Stimulated activated naive CD8-positive, alpha-beta T cell treated with anti-CD3 and anti-CD28 coated beads, Interleukin-15, Interleukin-2, amounts not matched to agents 100 ng/mL and 50 ng/mL, for 24 hours (primary cell): ENCODE measurements around the gene CREB3.

Experiments
- H3K27ac Mint-ChIP-seq: one replicate; pipeline ENCODE4 v1.8.0; 2021; ENCODE audit warnings: mild to moderate bottlenecking, mixed read lengths
- H3K27me3 Mint-ChIP-seq: one replicate; pipeline ENCODE4 v1.8.0; 2021; ENCODE audit warnings: mixed read lengths
- H3K36me3 Mint-ChIP-seq: one replicate; pipeline ENCODE4 v1.8.0; 2021; ENCODE audit warnings: low read depth, mixed read lengths
- H3K4me1 Mint-ChIP-seq: one replicate; pipeline ENCODE4 v1.8.0; 2021; ENCODE audit warnings: low read depth, mixed read lengths
- H3K4me3 Mint-ChIP-seq: one replicate; pipeline ENCODE4 v1.8.0; 2021; ENCODE audit warnings: mild to moderate bottlenecking, mixed read lengths
- H3K9me3 Mint-ChIP-seq: one replicate; pipeline ENCODE4 v1.8.0; 2021; ENCODE audit warnings: mixed read lengths

Gene CREB3

DNA sequence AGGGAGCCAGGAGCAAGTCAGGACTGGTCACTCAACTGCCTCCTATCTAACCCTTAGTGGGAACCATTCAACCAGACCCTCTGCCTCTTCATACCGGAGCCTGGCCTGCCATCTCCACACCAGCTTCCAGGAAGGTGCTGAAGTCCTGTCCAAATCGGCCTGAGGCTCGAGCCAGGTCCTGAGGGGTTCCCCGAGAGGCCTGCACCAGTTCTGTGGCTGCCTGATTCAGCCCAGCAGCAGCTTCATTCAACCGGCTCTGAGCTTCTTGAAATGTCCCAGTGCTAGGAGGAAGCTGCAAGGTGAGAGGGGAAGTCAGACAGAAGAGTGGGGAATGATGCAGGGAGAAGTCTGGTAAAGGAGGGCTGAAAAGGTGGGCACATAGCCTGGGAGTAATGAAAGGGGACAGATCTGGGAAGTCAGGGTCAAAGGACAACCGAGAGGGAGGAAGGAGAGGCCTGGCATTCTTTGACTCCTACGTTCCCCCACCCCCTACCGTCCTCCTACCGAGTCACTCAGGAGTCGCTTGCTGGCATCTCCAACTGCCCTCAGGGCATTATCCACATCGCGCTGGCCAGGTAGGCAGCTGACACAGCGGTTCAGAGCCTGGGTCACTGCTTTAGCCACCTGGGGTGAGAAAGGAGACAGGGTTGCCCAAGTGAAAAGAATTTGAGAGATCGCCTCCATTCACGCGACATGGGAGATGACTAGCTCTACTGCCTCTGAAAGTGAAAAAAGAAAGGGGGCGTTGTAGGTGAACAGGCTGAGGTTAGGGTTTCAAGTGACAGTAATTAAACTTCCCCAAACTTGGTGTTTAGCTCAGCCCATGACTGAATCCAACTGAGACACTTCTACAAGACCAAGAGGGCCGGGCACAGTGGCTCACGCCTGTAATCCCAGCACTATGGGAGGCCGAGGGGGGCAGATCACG, 20.7 kb upstream of the CREB3 start:
- no peaks in the 10 kb centered on the region for H3K27me3 Mint-ChIP-seq
- no peak overlapping the region for H3K27ac Mint-ChIP-seq
- H3K36me3 Mint-ChIP-seq = peaks cover 84% of the 10 kb centered on the region
- H3K4me1 Mint-ChIP-seq = no peaks in the 10 kb centered on the region
- no peaks in the 10 kb centered on the region for H3K9me3 Mint-ChIP-seq
- H3K4me3 Mint-ChIP-seq = no peak overlapping the region

DNA sequence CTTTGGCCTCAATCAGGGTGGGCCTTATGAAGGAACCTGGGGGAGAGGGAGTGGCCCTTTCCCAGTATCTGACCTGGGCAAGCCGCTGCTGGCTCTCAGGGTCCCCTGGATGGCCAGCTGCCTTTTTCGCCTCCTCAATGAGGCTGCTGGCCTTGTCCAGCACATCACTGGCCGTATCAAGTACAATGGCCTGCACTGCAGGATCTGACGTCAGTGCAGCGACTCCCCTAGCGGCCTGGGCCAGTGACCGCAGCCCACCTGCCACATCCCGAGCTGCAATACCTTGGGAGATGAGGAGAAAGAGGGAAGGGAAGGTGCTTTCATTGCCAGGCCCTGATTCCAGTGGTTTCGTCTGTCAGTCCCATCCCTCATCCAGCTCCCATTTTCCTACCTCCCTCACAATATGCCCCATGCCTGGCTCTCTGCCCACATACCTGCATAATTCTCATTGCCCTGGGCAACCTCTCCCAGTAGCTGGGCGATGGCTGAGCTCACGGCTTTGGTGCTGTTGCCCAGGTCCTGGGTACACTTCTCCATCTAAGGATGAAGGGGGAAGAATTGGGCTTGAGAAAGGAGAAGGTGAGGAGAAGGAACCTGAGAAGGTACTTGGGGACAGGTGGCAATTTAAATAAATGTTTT, 19.6 kb upstream of the CREB3 start:
- peaks cover 83% of the 10 kb centered on the region for H3K36me3 Mint-ChIP-seq
- H3K4me1 Mint-ChIP-seq = no peaks in the 10 kb centered on the region
- H3K27ac Mint-ChIP-seq = no peak overlapping the region
- no peak overlapping the region for H3K4me3 Mint-ChIP-seq
- H3K27me3 Mint-ChIP-seq = no peaks in the 10 kb centered on the region
- no peaks in the 10 kb centered on the region for H3K9me3 Mint-ChIP-seq

DNA sequence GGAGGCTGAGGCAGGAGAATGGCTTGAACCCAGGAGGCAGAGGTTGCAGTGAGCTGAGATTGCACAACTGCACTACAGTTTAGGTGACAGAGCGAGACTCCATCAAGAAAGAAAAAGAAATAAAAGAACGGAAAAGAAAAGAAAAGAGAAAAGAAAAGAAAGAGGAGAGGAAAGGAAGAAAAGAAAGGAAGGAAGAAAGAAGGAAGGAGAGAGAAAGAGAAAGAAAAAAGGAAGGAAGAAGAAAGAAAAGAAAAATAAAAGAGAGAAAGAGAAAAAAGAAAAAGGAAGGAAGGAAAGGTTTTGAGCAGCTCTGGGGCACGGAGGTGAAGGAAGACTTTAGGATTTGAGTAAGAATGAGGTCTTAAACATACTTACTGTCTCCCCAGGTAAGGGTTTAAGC, 18.9 kb upstream of the CREB3 start:
- Mint-ChIP-seq H3K4me3 (no peak overlapping the region), H3K27ac (peak overlapping the region; percentile 31), H3K9me3 (no peaks in the 10 kb centered on the region), H3K27me3 (no peaks in the 10 kb centered on the region), H3K36me3 (peaks cover 83% of the 10 kb centered on the region), H3K4me1 (no peaks in the 10 kb centered on the region)

DNA sequence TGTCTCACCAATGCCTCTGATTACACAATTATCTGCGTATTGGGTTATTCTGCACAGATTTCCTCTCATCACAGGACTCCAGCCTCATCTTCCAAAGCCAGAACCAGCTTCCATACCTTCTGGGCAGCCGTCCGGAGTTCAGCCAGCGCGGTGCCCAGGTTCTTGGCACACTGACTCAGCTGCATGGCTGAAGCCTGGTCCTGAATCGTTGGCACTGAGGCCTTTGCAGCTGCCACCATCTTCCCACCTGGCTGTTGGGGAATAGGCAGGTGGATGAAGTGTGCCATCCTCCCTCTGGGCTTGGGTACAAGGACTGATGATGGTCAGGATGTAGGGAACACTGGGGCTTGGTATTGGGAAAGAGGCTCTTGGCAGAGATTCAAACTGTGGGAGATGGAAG, 18.3 kb upstream of the CREB3 start:
- Mint-ChIP-seq H3K4me1 (no peaks in the 10 kb centered on the region), H3K4me3 (no peak overlapping the region), H3K36me3 (peaks cover 81% of the 10 kb centered on the region), H3K27ac (no peak overlapping the region), H3K27me3 (no peaks in the 10 kb centered on the region), H3K9me3 (no peaks in the 10 kb centered on the region)

DNA sequence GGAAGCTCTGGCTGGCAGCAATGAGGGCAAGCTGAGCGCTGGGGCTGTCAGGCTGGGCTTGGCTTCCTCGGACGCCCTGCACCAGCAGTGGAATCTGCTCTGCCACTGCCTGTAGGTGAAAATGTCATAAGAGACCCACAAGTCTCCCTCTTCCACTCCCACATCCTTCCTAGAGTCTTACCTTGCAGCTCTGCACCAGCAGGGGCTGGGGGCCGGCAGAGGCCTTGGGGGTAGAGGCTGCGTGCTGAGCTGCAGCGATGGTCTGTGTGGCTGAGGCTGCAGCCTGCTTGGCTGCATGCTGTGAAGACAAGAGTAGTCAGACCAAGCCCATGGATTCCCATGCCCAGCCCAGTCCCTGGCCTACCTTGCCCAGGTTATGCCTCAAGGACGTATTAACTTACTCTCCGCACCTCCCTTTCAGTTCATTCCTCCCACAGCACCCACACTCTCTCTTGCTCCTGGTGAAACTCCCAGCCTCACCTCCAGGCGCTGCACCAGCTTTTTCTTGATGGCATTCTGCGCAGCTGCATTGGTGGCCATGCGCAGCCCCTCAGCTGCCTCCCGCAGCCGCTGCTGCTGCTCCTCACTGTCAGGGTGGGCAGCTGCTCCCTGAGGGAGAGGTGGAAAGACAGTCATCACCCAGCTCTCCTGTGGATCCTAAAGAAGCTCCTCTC, 17.8 kb upstream of the CREB3 start:
- Mint-ChIP-seq H3K9me3 (no peaks in the 10 kb centered on the region), H3K27me3 (no peaks in the 10 kb centered on the region), H3K36me3 (peaks cover 84% of the 10 kb centered on the region), H3K4me1 (no peaks in the 10 kb centered on the region), H3K27ac (no peak overlapping the region), H3K4me3 (no peak overlapping the region)

DNA sequence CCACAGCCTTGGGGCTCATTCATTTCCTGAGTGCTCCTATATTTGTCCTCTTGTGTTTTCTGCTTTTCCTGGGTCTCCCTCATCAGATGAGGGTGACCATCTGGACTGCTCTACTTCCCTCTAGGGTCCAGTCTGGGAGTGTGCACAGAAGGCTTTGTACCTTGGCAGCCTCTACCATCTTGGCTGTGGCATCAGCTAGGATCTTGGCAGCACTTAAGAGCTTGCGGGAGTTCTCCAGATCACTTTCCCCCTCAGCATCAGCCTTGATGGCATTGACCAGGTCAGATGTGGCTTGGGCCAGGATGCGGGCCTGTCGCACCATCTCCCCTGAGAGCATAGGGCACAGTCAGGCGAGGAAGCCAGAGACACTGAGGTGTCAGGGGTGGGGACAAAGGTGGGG, 16.2 kb upstream of the CREB3 start:
- Mint-ChIP-seq H3K4me1 (no peaks in the 10 kb centered on the region), H3K27me3 (no peaks in the 10 kb centered on the region), H3K27ac (no peak overlapping the region), H3K36me3 (peaks cover 86% of the 10 kb centered on the region), H3K4me3 (no peak overlapping the region), H3K9me3 (no peaks in the 10 kb centered on the region)

DNA sequence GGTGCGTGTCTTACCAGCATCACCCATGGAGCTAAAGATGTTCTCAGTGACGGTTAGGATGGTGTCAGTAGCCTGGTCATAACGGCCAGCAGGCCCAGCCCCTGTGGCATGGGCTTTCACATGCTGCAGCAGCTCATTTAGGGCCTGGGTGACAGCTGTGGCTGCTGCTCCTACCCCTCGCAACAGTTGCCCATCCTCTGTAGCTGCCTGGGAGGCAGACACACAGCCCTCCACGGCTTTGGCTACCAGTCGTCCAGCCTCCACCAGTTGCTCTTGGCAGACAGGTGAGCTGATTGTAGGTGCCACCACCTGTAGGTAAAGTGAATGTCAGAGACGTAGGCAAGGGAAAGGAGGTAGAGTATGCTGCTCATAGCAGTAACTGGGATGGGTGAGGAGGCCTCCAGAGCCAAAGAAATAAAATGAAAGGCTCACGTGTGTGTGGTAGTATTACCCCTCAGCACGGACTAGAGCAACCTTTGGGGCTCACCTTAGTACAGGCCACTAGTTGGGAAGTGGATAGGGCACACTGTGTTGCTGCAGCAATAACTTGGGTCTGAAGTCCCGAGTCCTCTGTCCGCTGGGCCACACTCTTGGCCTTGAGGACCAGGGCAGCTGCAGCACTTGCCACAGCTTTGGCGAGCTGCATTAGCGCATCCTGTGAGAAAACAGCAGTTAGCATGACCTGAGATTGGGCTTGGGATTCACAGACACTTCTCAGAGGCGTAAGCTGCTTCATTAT, 15.2 kb upstream of the CREB3 start:
- H3K9me3 Mint-ChIP-seq = no peaks in the 10 kb centered on the region
- H3K27ac Mint-ChIP-seq = no peak overlapping the region
- H3K36me3 Mint-ChIP-seq = peaks cover 89% of the 10 kb centered on the region
- no peaks in the 10 kb centered on the region for H3K4me1 Mint-ChIP-seq
- no peaks in the 10 kb centered on the region for H3K27me3 Mint-ChIP-seq
- no peak overlapping the region for H3K4me3 Mint-ChIP-seq

DNA sequence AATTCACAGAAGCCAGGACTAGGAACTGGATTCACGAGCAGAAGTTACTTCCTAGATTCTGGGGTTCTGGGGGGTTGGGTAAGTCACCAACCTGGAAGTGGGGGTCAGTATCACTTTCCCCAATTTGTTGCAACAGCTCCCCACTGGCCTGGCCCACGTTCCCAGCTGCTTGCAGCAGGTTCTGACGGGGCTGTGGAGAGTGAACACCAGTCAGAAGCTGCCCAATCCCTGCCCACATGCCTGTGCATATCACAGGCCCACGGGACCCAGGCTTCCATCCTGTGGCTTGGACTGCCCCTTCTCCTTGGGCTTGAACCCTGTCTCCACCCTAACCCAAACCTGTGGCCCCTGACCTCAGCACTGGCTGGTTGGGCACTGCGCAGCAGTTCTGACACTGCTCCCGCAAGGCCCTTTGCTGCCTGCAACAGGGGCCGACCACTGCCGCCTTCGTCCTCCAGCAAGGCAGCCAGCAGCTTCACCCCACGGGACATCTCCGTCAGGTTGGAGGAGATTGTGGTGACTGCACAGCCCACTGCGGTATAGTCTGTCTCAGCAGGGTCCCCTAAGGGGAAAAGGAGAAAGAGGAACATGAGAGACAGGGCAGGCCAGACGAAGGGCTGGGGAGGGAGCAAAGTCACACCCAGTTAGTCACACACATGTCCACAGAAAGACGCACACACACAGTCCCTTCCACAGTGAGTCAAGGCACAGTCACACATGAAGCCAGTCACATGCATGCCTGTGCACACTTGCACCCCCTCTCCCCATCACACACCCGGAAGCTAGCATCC, 13.6 kb upstream of the CREB3 start:
- Mint-ChIP-seq H3K4me1 (no peaks in the 10 kb centered on the region), H3K27me3 (no peaks in the 10 kb centered on the region), H3K27ac (no peak overlapping the region), H3K36me3 (peaks cover 85% of the 10 kb centered on the region), H3K9me3 (no peaks in the 10 kb centered on the region), H3K4me3 (no peak overlapping the region)

DNA sequence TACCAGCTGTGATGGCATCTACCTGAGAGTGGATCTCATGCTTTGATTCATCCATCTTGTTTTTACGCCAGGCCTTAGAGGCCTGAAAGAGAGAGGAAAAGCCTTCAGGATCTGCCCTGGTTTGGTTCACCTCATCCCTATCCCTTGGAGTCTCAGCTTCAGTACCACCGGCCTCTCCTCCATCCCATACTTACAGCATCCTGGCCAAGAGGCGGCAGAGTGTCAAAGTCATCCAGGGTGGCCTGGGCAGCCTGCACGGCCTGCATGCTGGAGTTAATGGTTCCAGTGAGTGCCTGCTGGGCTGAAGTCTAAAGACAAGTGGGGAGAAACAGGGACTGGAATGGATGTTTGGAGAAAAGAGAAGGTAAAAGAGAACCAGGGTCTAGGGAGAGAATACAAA, 12.9 kb upstream of the CREB3 start:
- no peaks in the 10 kb centered on the region for H3K4me1 Mint-ChIP-seq
- H3K36me3 Mint-ChIP-seq = peaks cover 85% of the 10 kb centered on the region
- no peaks in the 10 kb centered on the region for H3K27me3 Mint-ChIP-seq
- H3K9me3 Mint-ChIP-seq = no peaks in the 10 kb centered on the region
- no peak overlapping the region for H3K4me3 Mint-ChIP-seq
- no peak overlapping the region for H3K27ac Mint-ChIP-seq

DNA sequence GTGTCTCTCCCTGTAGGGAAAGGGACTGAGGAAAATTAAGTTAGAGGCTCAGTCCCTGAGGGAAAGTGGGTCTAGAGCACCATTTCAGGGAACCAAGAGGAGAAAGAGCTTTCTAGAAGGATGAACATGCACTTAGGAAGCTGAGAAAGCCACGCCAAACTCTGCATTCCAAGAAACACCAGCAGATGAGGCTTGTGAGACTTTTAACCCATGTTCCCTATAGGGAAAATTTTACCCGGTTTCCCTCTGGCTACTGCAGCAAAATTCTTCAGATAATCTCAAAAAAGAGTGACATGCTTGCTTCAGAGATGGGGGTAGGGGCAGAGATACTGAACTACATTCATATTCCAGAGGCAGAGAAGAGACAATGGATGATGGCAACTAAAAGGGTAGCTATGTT, 9.0 kb upstream of the CREB3 start:
- peaks cover 66% of the 10 kb centered on the region for H3K36me3 Mint-ChIP-seq
- no peak overlapping the region for H3K27ac Mint-ChIP-seq
- H3K4me3 Mint-ChIP-seq = no peak overlapping the region

DNA sequence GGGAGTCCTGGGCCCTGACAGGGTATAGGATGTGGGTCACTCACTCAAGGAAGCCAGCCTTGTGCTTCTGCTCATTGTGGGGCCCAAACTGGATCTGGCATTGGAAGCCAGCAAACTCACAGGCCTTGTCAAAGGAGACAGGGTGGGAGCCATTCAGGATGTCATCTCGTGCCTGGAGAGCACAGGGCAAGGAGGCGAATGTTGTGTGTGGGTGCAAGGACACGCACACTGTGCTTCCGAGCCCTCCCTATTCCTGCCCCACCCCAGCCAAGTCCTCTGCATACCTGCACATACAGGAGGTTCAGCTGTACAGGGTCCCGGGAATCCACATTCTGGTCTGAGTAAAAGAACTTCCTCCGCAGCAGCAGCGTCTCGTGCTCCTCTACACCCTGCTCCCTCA, 8.6 kb upstream of the CREB3 start:
- H3K27ac Mint-ChIP-seq = no peak overlapping the region
- no peaks in the 10 kb centered on the region for H3K4me1 Mint-ChIP-seq
- peaks cover 64% of the 10 kb centered on the region for H3K36me3 Mint-ChIP-seq
- H3K9me3 Mint-ChIP-seq = no peaks in the 10 kb centered on the region
- H3K4me3 Mint-ChIP-seq = no peak overlapping the region
- no peaks in the 10 kb centered on the region for H3K27me3 Mint-ChIP-seq

More for the DNA sequence above, 9.0 kb upstream of the CREB3 start:
- Mint-ChIP-seq H3K4me1 (no peaks in the 10 kb centered on the region), H3K27me3 (no peaks in the 10 kb centered on the region), H3K9me3 (no peaks in the 10 kb centered on the region)

DNA sequence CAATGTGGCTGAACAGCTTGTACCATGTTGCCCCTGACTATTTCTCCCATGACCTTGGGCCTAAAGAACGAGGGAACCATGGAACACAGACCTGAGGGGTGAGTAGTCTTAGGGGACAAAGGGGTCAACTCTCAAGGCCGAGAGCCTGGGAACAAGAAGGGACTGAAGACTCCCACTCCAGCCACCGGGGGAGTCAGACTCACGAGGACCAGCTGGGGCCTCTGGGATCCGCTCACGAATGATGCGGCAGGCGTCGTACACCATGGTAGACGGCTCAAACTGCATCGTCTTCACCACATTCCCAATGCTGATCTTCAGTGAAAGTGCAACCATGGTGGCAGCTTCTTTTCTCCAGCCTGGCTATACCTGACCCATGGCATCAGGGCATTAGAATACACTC, 7.1 kb upstream of the CREB3 start:
- H3K4me1 Mint-ChIP-seq = no peaks in the 10 kb centered on the region
- no peaks in the 10 kb centered on the region for H3K9me3 Mint-ChIP-seq
- H3K4me3 Mint-ChIP-seq = no peak overlapping the region
- H3K27me3 Mint-ChIP-seq = no peaks in the 10 kb centered on the region
- H3K27ac Mint-ChIP-seq = no peak overlapping the region
- H3K36me3 Mint-ChIP-seq = peaks cover 51% of the 10 kb centered on the region

DNA sequence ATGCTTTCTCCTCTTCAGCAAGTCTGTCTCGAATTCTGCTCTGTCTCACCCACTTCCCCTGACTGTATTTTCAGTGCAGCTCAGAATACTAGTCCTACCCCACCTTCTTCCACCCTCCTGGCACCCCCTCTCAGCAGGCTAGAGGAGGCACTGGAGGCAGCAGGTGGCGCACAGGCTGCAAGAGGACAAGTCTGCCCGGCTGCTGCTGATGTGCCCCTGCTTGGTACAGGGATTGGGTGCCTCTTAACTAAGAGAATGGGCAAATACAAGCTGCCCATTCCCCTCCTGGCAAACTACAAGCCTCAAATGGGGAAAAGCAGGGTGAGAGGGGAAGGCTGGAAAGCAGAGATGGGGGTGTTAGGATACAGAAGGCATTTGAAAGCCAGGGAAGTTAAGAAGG, 5.5 kb upstream of the CREB3 start:
- Mint-ChIP-seq H3K27me3 (no peaks in the 10 kb centered on the region), H3K4me1 (no peaks in the 10 kb centered on the region), H3K4me3 (peak overlapping the region; percentile 67), H3K36me3 (peaks cover 35% of the 10 kb centered on the region), H3K27ac (peak overlapping the region; percentile 69), H3K9me3 (no peaks in the 10 kb centered on the region)

DNA sequence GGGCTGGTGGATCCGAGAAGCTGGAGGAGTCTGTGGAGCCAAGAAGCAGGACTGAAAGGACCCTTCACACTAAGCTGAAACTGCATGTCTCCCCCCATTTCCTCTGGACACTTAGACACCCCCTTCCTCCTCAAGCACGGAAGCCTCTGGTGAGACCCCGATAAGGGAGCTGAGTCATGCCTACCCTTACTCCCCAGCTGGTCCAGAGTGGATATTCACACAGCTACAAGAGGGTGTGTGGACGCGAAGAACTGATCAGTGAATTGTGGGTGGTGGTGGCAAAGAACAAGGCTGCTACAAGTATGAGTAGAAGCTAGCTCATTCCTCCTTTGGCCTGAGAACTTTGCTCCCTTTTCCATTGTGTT, 4.8 kb upstream of the CREB3 start:
- H3K27ac Mint-ChIP-seq = no peak overlapping the region
- H3K4me3 Mint-ChIP-seq = no peak overlapping the region
- H3K36me3 Mint-ChIP-seq = peaks cover 30% of the 10 kb centered on the region
- H3K27me3 Mint-ChIP-seq = no peaks in the 10 kb centered on the region
- no peaks in the 10 kb centered on the region for H3K4me1 Mint-ChIP-seq
- H3K9me3 Mint-ChIP-seq = no peaks in the 10 kb centered on the region
